GM21390 (cell line): ENCODE measurements around the gene CBX4.

Experiments
- ATAC-seq: cut with Tn5 transposase; IDR thresholded peaks from one replicate; pipeline ENCODE4 v1.9.1; 2021; ENCODE audit not compliant: unreplicated experiment

The CBX4 gene

GRCh38 chr17:79831265-79832217, 7.7 kb downstream of the CBX4 start:
- no peak for ATAC-seq

GRCh38 chr17:79830763-79831264, 8.4 kb downstream of the CBX4 start:
- ATAC-seq: no peak

- ATAC-seq: no peak
These were observed 8.9 kb downstream of the CBX4 start for GRCh38 chr17:79830303-79830702.

GRCh38 chr17:79829457-79829856, 9.8 kb downstream of the CBX4 start:
- ATAC-seq: no peak

GRCh38 chr17:79829004-79829403, 10.2 kb downstream of the CBX4 start:
- ATAC-seq: no peak

- ATAC-seq: no peak
These were observed 12.2 kb downstream of the CBX4 start for GRCh38 chr17:79826841-79827578.

- ATAC-seq: no peak
These were observed 13.0 kb downstream of the CBX4 start for GRCh38 chr17:79826204-79826680.

- ATAC-seq: no peak
These were observed 13.7 kb downstream of the CBX4 start for GRCh38 chr17:79825580-79825921.

GRCh38 chr17:79824893-79825579, 14.2 kb downstream of the CBX4 start:
- ATAC-seq: no peak

GRCh38 chr17:79824234-79824633, 15.0 kb downstream of the CBX4 start:
- ATAC-seq: no peak

GRCh38 chr17:79822583-79823124, 16.6 kb downstream of the CBX4 start:
- ATAC-seq: no peak

GRCh38 chr17:79821331-79822095, 17.7 kb downstream of the CBX4 start:
- no peak for ATAC-seq

- no peak for ATAC-seq
These were observed 18.3 kb downstream of the CBX4 start for GRCh38 chr17:79820959-79821330.

GRCh38 chr17:79819534-79820276, 19.5 kb downstream of the CBX4 start:
- ATAC-seq: no peak

- no peak for ATAC-seq
These were observed 20.2 kb downstream of the CBX4 start for GRCh38 chr17:79819085-79819484.

GRCh38 chr17:79818026-79818758, 21.0 kb downstream of the CBX4 start:
- no peak for ATAC-seq

- no peak for ATAC-seq
These were observed 23.3 kb downstream of the CBX4 start for GRCh38 chr17:79815836-79816461.
